ENCODE data around the gene PRXL2A.
"Not testable (repeated sequence)": the region's sequence is repeated elsewhere in the genome, so short reads cannot be mapped to it uniquely, and the experiment has no call there.

Gene PRXL2A

GRCh38 chr10:80414142-80414895, 6.0 kb downstream of the PRXL2A start:
- no peak for DNase-seq (ENCODE audit: low read depth)
- H3K4me3 ChIP-seq (ENCODE audit: low read depth, low read length) = no peak overlapping the region
- TF ChIP-seq CTCF (IDR thresholded peaks at IDR 0.05; ENCODE audit: low read depth, low read length) (no peak), POLR2A (IDR thresholded peaks at IDR 0.05; ENCODE audit: extremely low read depth, insufficient read length) (no peak), MAX (IDR thresholded peaks at IDR 0.05; ENCODE audit: low read depth, low read length) (no peak), MYC (IDR thresholded peaks at IDR 0.05; ENCODE audit: low read depth, low read length) (no peak)

GRCh38 chr10:80415734-80416478, 7.6 kb downstream of the PRXL2A start:
- DNase-seq (ENCODE audit: low read depth) = no peak
- no peak for TF ChIP-seq CTCF (IDR thresholded peaks at IDR 0.05; ENCODE audit: low read depth, low read length)
- no peak for TF ChIP-seq MAX (IDR thresholded peaks at IDR 0.05; ENCODE audit: low read depth, low read length)
- TF ChIP-seq MYC (IDR thresholded peaks at IDR 0.05; ENCODE audit: low read depth, low read length) = no peak
- TF ChIP-seq POLR2A (IDR thresholded peaks at IDR 0.05; ENCODE audit: extremely low read depth, insufficient read length) = no peak
- no peak overlapping the region for H3K4me3 ChIP-seq (ENCODE audit: low read depth, low read length)

GRCh38 chr10:80416479-80417098, 8.2 kb downstream of the PRXL2A start:
- no peak for DNase-seq (ENCODE audit: low read depth)
- TF ChIP-seq POLR2A (IDR thresholded peaks at IDR 0.05; ENCODE audit: extremely low read depth, insufficient read length) (no peak), MAX (IDR thresholded peaks at IDR 0.05; ENCODE audit: low read depth, low read length) (no peak), MYC (IDR thresholded peaks at IDR 0.05; ENCODE audit: low read depth, low read length) (no peak), CTCF (IDR thresholded peaks at IDR 0.05; ENCODE audit: low read depth, low read length) (no peak)
- H3K4me3 ChIP-seq (ENCODE audit: low read depth, low read length) = no peak overlapping the region

- DNase-seq (ENCODE audit: low read depth); H3K4me3 ChIP-seq (ENCODE audit: low read depth, low read length): not testable (repeated sequence)
Observed at GRCh38 chr10:80417256-80417655, 8.9 kb downstream of the PRXL2A start.

- DNase-seq (ENCODE audit: low read depth) = no peak
- H3K4me3 ChIP-seq (ENCODE audit: low read depth, low read length) = no peak overlapping the region
- no peak for TF ChIP-seq MAX (IDR thresholded peaks at IDR 0.05; ENCODE audit: low read depth, low read length)
- no peak for TF ChIP-seq MYC (IDR thresholded peaks at IDR 0.05; ENCODE audit: low read depth, low read length)
- no peak for TF ChIP-seq CTCF (IDR thresholded peaks at IDR 0.05; ENCODE audit: low read depth, low read length)
- TF ChIP-seq POLR2A (IDR thresholded peaks at IDR 0.05; ENCODE audit: extremely low read depth, insufficient read length) = no peak
Observed at GRCh38 chr10:80421050-80421706, 12.8 kb downstream of the PRXL2A start.
